Stimulated activated CD4-positive, alpha-beta T cell treated with anti-CD3 and anti-CD28 coated beads, Interleukin-4, amount 100 ng/mL, for 1 hour (primary cell): ENCODE data around the gene TM4SF5.

Experiments
- DNase-seq: peaks from one replicate; pipeline ENCODE4 v3.0.0-alpha.2; 2020

Gene TM4SF5

GRCh38 chr17:4748686-4749085 is 23.0 kb upstream of the TM4SF5 start:
- DNase-seq, result no peak

- DNase-seq, result no peak
These were observed 21.1 kb upstream of the TM4SF5 start for GRCh38 chr17:4750606-4751005.

GRCh38 chr17:4751932-4752331 is 19.8 kb upstream of the TM4SF5 start:
- DNase-seq, result no peak

- DNase-seq, result no peak
These were observed 18.3 kb upstream of the TM4SF5 start for GRCh38 chr17:4753392-4753791.

GRCh38 chr17:4759776-4760236 is 11.9 kb upstream of the TM4SF5 start:
- no peak for DNase-seq

- DNase-seq, result no peak
These were observed 7.1 kb upstream of the TM4SF5 start for GRCh38 chr17:4764595-4764994.

GRCh38 chr17:4766201-4766600 is 5.5 kb upstream of the TM4SF5 start:
- DNase-seq, result no peak

- DNase-seq, result no peak
These were observed 5.0 kb upstream of the TM4SF5 start for GRCh38 chr17:4766723-4767122.

GRCh38 chr17:4768298-4768697 is 3.4 kb upstream of the TM4SF5 start:
- no peak for DNase-seq

GRCh38 chr17:4769628-4770027 is 2.1 kb upstream of the TM4SF5 start:
- DNase-seq, result no peak

- no peak for DNase-seq
These were observed 538 bp downstream of the TM4SF5 start for GRCh38 chr17:4772235-4772613.

- DNase-seq, result no peak
These were observed 6.5 kb downstream of the TM4SF5 start for GRCh38 chr17:4777969-4778760.

GRCh38 chr17:4780325-4780955 is 8.8 kb downstream of the TM4SF5 start:
- no peak for DNase-seq

- no peak for DNase-seq
These were observed 11.0 kb downstream of the TM4SF5 start for GRCh38 chr17:4782652-4783051.

GRCh38 chr17:4785311-4786105 is 13.8 kb downstream of the TM4SF5 start:
- DNase-seq, result no peak

- DNase-seq, result no peak
These were observed 14.4 kb downstream of the TM4SF5 start, which contains the start of gene VMO1 for GRCh38 chr17:4786106-4786511. Gene VMO1 (minus strand): TSS chr17:4786364. CDS start chr17:4786352, 12 bp downstream.

GRCh38 chr17:4786516-4786915 is 14.8 kb downstream of the TM4SF5 start:
- no peak for DNase-seq

- DNase-seq, result no peak
These were observed 16.6 kb downstream of the TM4SF5 start for GRCh38 chr17:4788159-4788806.

- no peak for DNase-seq
These were observed 17.4 kb downstream of the TM4SF5 start, which contains the start of gene GLTPD2 for GRCh38 chr17:4788807-4789700. Gene GLTPD2 (plus strand): TSS chr17:4788964. CDS start chr17:4789012, 48 bp downstream.

GRCh38 chr17:4789701-4789950 is 17.9 kb downstream of the TM4SF5 start:
- no peak for DNase-seq

GRCh38 chr17:4789951-4790704 is 18.4 kb downstream of the TM4SF5 start:
- DNase-seq, result peak; percentile 77
